Measurements from ENCODE around the gene REEP5.
"Not testable (repeated sequence)": the region's sequence is repeated elsewhere in the genome, so short reads cannot be mapped to it uniquely, and the experiment has no call there.

Gene REEP5

GRCh38 chr5:112921833-112922817, at the start of gene REEP5:
TSS of gene REEP5 (minus strand) at chr5:112922227. CDS start at chr5:112922190, 37 bp downstream.
- DNase-seq (ENCODE audit: low read depth), result no peak
- peak within 1 kb of the TSS; percentile 92 for H3K4me3 ChIP-seq (ENCODE audit: low read depth, low read length)

- DNase-seq (ENCODE audit: low read depth), result no peak
- no peak overlapping the region for H3K4me3 ChIP-seq (ENCODE audit: low read depth, low read length)
Observed at GRCh38 chr5:112971276-112971675, 49.2 kb upstream of the REEP5 start.

GRCh38 chr5:112968411-112969106, 46.5 kb upstream of the REEP5 start:
- no peak overlapping the region for H3K4me3 ChIP-seq (ENCODE audit: low read depth, low read length)
- no peak for DNase-seq (ENCODE audit: low read depth)

- H3K4me3 ChIP-seq (ENCODE audit: low read depth, low read length), result no peak overlapping the region
- no peak for DNase-seq (ENCODE audit: low read depth)
Observed at GRCh38 chr5:112967520-112968083, 45.6 kb upstream of the REEP5 start.

- DNase-seq (ENCODE audit: low read depth), result no peak
- H3K4me3 ChIP-seq (ENCODE audit: low read depth, low read length), result no peak overlapping the region
Observed at GRCh38 chr5:112965733-112966306, 43.8 kb upstream of the REEP5 start.

- not testable (repeated sequence) for DNase-seq (ENCODE audit: low read depth); H3K4me3 ChIP-seq (ENCODE audit: low read depth, low read length)
Observed at GRCh38 chr5:112963374-112963733, 41.3 kb upstream of the REEP5 start.

GRCh38 chr5:112960863-112961504, 39.0 kb upstream of the REEP5 start:
- no peak for DNase-seq (ENCODE audit: low read depth)
- no peak overlapping the region for H3K4me3 ChIP-seq (ENCODE audit: low read depth, low read length)

GRCh38 chr5:112960315-112960714, 38.3 kb upstream of the REEP5 start:
- DNase-seq (ENCODE audit: low read depth), result no peak
- no peak overlapping the region for H3K4me3 ChIP-seq (ENCODE audit: low read depth, low read length)

- peak; percentile 45 for DNase-seq (ENCODE audit: low read depth)
- H3K4me3 ChIP-seq (ENCODE audit: low read depth, low read length), result not testable (repeated sequence)
Observed at GRCh38 chr5:112959872-112960271, 37.8 kb upstream of the REEP5 start.

GRCh38 chr5:112958093-112959088, 36.4 kb upstream of the REEP5 start:
- DNase-seq (ENCODE audit: low read depth), result peak; percentile 96
- no peak overlapping the region for H3K4me3 ChIP-seq (ENCODE audit: low read depth, low read length)

- no peak overlapping the region for H3K4me3 ChIP-seq (ENCODE audit: low read depth, low read length)
- no peak for DNase-seq (ENCODE audit: low read depth)
Observed at GRCh38 chr5:112957036-112957808, 35.2 kb upstream of the REEP5 start.

GRCh38 chr5:112956606-112957005, 34.6 kb upstream of the REEP5 start:
- DNase-seq (ENCODE audit: low read depth), result no peak

GRCh38 chr5:112951124-112951702, 29.2 kb upstream of the REEP5 start:
- DNase-seq (ENCODE audit: low read depth), result no peak
- no peak overlapping the region for H3K4me3 ChIP-seq (ENCODE audit: low read depth, low read length)

More at GRCh38 chr5:112956606-112957005, 34.6 kb upstream of the REEP5 start:
- no peak overlapping the region for H3K4me3 ChIP-seq (ENCODE audit: low read depth, low read length)

GRCh38 chr5:112948458-112948857, 26.4 kb upstream of the REEP5 start:
- no peak for DNase-seq (ENCODE audit: low read depth)
- H3K4me3 ChIP-seq (ENCODE audit: low read depth, low read length), result no peak overlapping the region

GRCh38 chr5:112940670-112941069, 18.6 kb upstream of the REEP5 start:
- DNase-seq (ENCODE audit: low read depth), result no peak
- no peak overlapping the region for H3K4me3 ChIP-seq (ENCODE audit: low read depth, low read length)

GRCh38 chr5:112938286-112938685, 16.3 kb upstream of the REEP5 start:
- DNase-seq (ENCODE audit: low read depth), result no peak
- H3K4me3 ChIP-seq (ENCODE audit: low read depth, low read length), result no peak overlapping the region

GRCh38 chr5:112935675-112936074, 13.6 kb upstream of the REEP5 start:
- H3K4me3 ChIP-seq (ENCODE audit: low read depth, low read length), result no peak overlapping the region
- no peak for DNase-seq (ENCODE audit: low read depth)
